ENCODE results near the gene TSHZ1. TPM values are rescaled to one million over a fixed set of nuclear protein-coding genes. Genes with fewer than 3 reads are reported as not detected.

TSHZ1 gene
- total and polyA plus RNA-seq, 10 donors: 4.1 to 26.4 (median 18.2) TPM

GRCh38 chr18:75317703-75318102 lies 107.1 kb downstream of the TSHZ1 start:
- no peak for TF ChIP-seq POLR2A (IDR thresholded peaks at IDR 0.05)
- TF ChIP-seq POLR2AphosphoS5 (IDR thresholded peaks at IDR 0.05): no peak
- no peak for TF ChIP-seq CTCF (IDR thresholded peaks at IDR 0.05 in 8 of 11, conservative IDR thresholded peaks at IDR 0.05 in 3 of 11)
- H3K27me3 ChIP-seq (replicated peaks in 1 of 7): no peaks in the 10 kb centered on the region
- intact Hi-C loops (cut with DNase I; ENCODE audit: low total_unique reads): no loop called here
- no peaks in the 10 kb centered on the region for H3K9me3 ChIP-seq
- no peaks in the 10 kb centered on the region for H3K4me1 ChIP-seq
- no peaks in the 10 kb centered on the region for H3K36me3 ChIP-seq
- WGBS, 5 donors: 82 to 90% (median 88%) methylated on average over 11 of the region's 11 CpGs
- DNase-seq: no peak
- no peak overlapping the region for H3K27ac ChIP-seq
- no peak overlapping the region for H3K4me3 ChIP-seq

DNA sequence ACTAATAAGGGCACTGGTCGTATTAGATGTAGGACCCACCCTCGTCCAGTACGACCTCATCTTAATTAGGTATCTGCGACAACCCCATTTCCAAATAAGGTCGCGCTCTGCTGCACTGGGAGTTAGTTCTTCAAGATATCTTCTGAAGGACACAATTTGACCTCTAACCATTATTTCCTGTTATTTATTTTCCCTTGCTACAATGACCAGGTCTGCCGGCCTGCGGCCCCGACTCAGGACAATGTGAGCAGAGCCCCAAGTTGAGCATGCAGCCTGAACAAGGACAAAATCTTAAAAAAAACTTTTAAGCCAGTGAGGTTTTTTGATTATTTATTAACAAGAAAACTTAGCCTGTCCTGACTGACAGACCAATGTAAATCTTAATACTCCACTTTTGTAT lies 109.3 kb downstream of the TSHZ1 start:
- Histone ChIP-seq H3K4me1 (no peaks in the 10 kb centered on the region), H3K27ac (no peak overlapping the region), H3K4me3 (no peak overlapping the region), H3K36me3 (no peaks in the 10 kb centered on the region), H3K9me3 (peaks cover 0 to under 1% (median 0%) of the 10 kb centered on the region in 8 donors), H3K27me3 (replicated peaks in 1 of 7) (no peaks in the 10 kb centered on the region)
- intact Hi-C loops (cut with DNase I; ENCODE audit: low total_unique reads): no loop called here
- DNase-seq: no peak
- TF ChIP-seq CTCF (IDR thresholded peaks at IDR 0.05 in 8 of 11, conservative IDR thresholded peaks at IDR 0.05 in 3 of 11): no peak
- 72 to 80% (median 74%) methylated on average over 9 of the region's 9 CpGs for WGBS, 5 donors

- WGBS, 5 donors: 91 to 95% (median 93%) methylated on average over 8 to 9 of the region's 9 CpGs
- Histone ChIP-seq H3K9me3 (peaks cover 0 to 6% (median 3%) of the 10 kb centered on the region in 8 donors), H3K27me3 (replicated peaks in 1 of 7) (no peaks in the 10 kb centered on the region), H3K4me1 (no peaks in the 10 kb centered on the region), H3K27ac (no peak overlapping the region), H3K4me3 (no peak overlapping the region), H3K36me3 (no peaks in the 10 kb centered on the region)
- intact Hi-C loops (cut with DNase I; ENCODE audit: low total_unique reads): no loop called here
- no peak for TF ChIP-seq POLR2A (IDR thresholded peaks at IDR 0.05)
- no peak for TF ChIP-seq POLR2AphosphoS5 (IDR thresholded peaks at IDR 0.05)
- no peak for TF ChIP-seq CTCF (IDR thresholded peaks at IDR 0.05 in 8 of 11, conservative IDR thresholded peaks at IDR 0.05 in 3 of 11)
- DNase-seq: no peak
These were observed 109.9 kb downstream of the TSHZ1 start for GRCh38 chr18:75320506-75320905.

- no peak for DNase-seq
- Histone ChIP-seq H3K4me1 (no peaks in the 10 kb centered on the region), H3K36me3 (no peaks in the 10 kb centered on the region), H3K27me3 (replicated peaks in 1 of 7) (no peaks in the 10 kb centered on the region), H3K9me3 (peaks cover 0 to 15% (median 12%) of the 10 kb centered on the region in 8 donors), H3K4me3 (no peak overlapping the region), H3K27ac (no peak overlapping the region)
- intact Hi-C loops (cut with DNase I; ENCODE audit: low total_unique reads): no loop called here
- no peak for TF ChIP-seq POLR2A (IDR thresholded peaks at IDR 0.05)
- TF ChIP-seq POLR2AphosphoS5 (IDR thresholded peaks at IDR 0.05): no peak
- TF ChIP-seq CTCF (IDR thresholded peaks at IDR 0.05 in 8 of 11, conservative IDR thresholded peaks at IDR 0.05 in 3 of 11): no peak
- WGBS, 5 donors: 85 to 93% (median 88%) methylated on average over 6 of the region's 6 CpGs
These were observed 110.8 kb downstream of the TSHZ1 start for GRCh38 chr18:75321431-75321830.

Data from spleen (tissue), 11 donors.